Activated T-cell treated with anti-CD3 and anti-CD28 coated beads for 1 hour (primary cell): ENCODE measurements around the gene EYA4.

Experiments used
- DNase-seq: peaks from one replicate; pipeline ENCODE4 v3.0.0-alpha.2; 2020; ENCODE audit warnings: low read depth

The EYA4 gene, protein sequence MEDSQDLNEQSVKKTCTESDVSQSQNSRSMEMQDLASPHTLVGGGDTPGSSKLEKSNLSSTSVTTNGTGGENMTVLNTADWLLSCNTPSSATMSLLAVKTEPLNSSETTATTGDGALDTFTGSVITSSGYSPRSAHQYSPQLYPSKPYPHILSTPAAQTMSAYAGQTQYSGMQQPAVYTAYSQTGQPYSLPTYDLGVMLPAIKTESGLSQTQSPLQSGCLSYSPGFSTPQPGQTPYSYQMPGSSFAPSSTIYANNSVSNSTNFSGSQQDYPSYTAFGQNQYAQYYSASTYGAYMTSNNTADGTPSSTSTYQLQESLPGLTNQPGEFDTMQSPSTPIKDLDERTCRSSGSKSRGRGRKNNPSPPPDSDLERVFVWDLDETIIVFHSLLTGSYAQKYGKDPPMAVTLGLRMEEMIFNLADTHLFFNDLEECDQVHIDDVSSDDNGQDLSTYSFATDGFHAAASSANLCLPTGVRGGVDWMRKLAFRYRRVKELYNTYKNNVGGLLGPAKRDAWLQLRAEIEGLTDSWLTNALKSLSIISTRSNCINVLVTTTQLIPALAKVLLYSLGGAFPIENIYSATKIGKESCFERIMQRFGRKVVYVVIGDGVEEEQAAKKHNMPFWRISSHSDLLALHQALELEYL

DNA sequence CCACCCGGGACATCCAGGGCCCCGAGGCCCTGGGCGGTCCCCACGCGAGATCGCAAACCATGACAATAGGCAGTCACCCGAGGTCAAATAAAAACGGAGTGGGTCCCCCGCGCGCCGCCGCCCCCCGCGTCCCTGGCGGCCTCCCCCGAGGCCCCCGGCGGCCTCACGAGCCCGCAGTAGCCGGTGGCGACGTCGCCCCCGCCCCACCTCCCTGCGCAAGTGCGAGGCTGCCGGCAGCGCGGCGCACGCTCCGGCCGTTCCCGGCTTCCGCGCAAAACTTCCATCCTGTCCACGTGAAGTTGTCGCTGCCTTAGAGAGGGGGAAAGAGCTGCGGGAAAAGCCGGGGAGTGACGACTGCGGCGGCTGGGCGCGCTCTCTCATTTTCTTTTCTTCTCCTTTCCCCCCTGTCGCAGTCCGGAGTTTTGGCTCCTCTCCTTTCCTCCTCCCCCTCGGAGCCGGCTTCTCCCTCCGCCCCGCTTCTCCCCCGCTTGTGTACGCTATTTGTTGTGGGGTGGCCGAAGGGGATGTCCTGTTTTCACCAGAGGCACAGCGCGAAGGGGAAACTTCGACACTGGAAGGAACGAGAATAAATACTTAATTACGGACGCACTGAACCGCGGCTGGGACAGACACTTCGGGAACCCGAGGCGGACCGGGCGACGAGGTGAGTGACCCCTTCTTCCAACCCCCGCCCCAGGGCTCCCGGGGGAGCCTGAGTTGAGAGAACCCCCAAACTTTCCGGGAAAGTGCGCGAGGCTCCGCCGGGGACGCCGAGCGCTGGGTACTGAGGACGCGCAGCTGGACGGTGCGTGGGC is at the start of gene EYA4:
TSS of gene EYA4 (plus strand) at position 272 of the 815 bp plus-strand sequence. CDS start 33,424 bp downstream, outside the sequence.
- DNase-seq, result no peak

DNA sequence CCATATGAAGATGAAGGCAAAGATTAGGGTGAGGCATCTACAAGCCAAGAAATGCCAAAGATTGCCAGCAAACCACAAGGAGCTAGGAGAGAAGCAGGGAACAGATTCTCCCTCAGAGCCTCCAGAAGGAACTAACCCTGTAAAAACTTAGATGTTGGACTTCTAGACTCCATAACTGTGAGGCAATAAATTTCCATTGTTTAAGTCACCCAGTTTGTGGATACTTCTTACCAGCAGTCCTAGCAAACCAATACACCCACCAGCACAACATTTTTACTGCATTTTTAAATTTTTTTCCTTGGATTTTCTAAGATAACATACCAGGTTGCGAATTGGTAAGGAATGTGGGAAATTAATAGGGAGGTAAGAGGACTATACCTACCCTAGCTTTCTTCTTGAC is 47.8 kb upstream of the EYA4 start:
- no peak for DNase-seq

DNA sequence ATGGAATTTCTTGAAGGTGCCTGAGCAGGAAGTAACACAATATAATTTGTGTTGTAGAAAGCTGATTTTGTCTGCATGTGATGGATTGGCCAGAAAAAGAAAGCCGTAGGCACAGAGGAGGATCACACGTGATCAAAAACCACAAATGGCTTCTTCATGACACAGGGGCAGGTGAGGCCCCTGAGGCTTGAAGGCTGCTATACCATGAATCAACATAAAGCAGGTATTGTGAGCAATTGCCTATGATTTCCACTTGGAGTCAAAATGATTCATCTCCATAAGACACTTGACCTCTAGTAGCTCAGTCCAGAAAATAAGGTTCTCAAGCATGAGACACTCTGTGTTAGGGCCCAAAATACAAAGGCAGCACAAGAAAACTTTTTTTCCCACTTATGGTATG is 42.4 kb upstream of the EYA4 start:
- DNase-seq, result no peak

DNA sequence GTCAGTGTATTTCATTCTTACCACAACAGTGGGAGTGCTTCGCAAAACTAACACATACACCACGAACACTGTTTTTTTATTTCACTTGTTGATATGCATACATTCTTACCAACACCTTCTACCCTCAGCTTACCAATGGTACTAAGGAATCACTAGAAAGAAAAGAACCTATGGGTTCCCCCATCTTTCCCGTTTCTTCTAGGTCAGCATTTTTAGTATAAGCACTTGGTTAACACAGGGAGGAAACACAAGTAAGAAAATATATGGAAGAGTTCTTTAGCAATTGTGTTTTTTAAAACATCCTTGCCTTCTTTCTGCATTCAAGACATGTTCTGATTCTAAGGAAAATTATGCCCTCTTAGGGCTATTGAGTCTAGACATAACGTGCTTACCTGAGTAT is 39.9 kb upstream of the EYA4 start:
- DNase-seq, result no peak

DNA sequence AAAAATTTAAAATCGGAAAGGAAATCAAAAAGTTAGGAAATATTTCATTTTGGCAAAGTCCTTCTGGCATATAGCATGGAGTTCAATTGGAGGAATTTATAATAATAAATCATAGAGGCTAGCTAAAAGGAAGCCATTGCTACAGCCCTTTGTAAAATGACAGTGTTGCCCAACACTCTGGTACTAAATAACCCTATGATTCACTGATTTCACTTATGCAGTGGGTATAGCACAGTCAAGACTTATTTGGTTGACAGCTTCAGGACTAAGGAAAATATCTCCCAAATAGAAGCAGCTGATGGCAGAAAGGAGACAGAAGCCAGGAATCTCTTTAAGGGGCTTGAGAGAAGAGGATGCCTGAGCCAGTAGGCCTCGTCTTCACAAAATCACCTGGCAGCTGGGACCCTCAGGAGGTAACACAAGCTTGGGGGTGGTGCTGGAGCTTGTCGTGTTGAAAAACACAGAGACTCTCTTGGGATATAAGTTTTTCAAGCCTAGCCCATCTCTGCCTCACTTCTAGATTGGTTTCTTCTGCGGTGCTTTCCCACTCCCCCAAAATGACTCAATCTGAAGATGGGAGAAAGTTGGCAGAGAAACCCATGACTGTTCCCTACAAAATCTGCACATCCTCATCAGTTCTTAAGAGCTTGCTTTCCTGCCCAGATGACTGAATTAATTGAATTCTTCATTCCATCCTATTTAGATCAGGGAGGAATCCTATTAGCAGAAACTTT is 38.4 kb upstream of the EYA4 start:
- no peak for DNase-seq

DNA sequence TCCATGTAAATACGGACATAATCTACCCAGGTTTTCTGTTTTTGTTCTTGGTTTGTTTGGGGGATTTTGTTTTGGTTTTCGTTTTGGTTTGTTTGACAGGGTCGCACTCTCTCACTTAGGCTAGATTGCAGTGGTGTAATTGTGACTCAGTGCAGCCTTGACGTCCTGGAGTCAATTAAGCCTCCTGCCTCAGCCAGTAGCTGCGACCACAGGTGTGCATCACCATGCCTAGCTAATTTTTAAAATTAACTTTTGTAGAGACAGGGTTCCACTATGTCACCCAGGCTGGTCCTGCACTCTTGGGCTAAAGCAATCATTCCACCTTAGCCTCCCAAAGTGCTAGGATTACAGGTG is 37.8 kb upstream of the EYA4 start:
- DNase-seq, result no peak

DNA sequence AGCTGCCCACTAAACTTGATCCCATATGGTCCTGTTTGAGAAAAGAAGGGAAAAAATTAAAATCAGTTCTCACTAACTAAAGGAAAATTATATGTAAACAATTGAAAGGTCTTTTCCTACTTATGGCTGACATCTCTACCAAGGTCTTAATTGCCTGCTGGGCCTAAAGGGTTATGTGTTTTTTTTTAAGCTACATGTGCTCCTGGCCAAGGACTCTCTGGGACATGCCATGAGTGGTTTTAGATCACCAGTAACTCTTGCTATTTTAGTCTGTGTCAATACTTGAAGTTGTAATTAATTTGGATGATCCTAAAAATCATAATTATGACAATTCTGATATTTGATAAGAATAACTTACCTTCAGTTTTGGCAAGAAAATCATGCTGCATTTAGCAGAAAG is 35.9 kb upstream of the EYA4 start:
- no peak for DNase-seq

DNA sequence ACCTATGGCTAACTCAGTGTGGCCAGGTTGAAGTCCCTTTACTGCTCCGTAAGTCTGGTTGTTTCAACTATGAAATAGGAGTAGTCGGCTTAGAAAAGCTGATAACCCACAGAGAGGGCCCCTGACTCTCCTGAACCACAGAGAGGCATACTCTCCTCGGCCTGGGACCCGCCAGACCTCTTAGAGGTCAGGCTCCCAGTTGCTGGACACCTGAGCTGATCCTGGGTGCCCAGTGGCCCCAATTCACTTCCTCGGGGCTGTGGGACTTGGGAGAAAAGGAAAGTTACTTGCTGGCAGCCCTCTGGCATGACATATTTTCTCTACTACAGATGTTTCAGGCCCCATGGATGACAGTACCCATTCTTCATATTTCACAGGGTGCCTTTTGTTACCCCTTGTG is 34.2 kb upstream of the EYA4 start:
- no peak for DNase-seq

DNA sequence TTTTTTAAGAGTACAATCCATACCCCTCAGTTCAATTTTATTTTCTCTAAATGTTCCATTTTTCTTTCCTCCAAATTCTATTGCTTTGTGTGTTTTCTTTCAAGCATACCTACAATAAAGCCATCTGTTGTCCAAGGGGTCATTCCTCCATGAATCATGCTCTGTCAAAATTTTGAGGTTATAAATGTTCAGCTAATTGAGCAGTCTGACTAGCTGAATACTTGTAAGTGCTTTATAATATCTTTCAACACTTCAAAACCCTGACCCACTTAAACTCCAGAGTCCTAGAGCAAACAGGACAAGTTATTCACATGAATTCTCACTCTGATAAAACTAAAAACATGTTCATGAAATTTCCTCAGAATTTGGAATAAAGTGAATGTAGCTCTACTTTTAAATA is 33.4 kb upstream of the EYA4 start:
- DNase-seq, result no peak

DNA sequence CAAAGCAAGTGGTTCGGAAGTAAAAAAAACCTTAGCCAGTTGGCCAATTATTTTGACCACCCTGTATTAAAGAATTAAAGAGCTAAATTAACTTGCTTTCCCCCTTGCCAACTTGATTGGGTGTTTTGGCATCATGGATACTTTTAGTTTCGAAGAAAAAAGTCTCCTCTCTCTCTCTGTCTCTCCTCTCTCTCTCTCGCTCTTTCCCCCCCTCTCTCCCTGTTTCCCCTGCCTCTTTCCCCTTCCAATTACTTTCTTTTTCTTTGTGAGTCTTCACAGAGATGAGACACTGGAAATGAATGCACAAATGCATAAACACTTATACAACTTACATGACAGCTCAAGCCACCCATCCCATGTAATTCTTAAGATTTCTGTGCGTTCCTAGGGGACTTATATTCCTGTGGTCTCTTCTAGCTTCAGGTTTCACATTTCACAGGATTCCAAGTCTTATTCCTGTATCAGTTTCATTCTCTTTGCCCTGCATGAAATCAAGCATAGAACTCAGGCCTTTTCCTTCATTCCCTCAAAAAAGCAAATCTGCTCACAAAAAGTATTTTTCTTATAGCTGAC is 32.9 kb upstream of the EYA4 start:
- no peak for DNase-seq

DNA sequence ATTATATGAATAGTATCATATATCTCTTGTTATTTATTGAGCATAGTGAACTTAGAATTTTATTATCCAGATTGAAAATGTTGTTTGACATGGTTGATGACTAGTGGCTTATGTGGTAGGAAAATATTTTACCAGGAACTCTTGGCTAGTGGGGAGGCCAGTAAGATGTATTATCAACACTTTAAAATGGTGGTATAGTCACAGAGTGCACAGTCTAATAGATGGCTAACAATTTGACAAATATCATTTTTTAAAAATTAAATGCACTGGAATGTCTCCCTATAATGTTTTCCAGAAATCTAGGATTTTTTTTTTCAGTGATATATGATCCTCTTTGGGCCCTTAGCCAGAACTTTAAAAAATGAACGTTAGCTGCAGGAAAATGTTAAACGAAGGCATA is 26.9 kb upstream of the EYA4 start:
- DNase-seq, result no peak

DNA sequence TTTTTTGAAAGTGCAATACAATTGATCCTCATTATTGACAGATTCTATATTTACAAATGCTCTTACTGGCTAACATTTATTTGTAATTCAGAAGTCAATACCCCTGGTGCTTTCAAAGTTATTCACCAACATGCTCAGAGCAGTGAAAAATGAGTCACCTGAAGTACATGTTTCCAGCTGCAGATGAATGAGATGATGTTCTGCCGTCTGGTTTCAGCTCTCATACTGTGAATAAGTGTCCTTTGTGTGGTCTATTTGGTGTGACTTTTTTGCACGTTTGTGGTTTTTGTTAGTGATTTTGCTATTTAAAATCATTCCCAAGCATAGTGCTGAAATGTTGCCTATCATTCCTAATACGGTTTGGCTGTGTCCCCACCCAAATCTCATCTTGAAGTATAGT is 22.3 kb upstream of the EYA4 start:
- DNase-seq, result no peak

DNA sequence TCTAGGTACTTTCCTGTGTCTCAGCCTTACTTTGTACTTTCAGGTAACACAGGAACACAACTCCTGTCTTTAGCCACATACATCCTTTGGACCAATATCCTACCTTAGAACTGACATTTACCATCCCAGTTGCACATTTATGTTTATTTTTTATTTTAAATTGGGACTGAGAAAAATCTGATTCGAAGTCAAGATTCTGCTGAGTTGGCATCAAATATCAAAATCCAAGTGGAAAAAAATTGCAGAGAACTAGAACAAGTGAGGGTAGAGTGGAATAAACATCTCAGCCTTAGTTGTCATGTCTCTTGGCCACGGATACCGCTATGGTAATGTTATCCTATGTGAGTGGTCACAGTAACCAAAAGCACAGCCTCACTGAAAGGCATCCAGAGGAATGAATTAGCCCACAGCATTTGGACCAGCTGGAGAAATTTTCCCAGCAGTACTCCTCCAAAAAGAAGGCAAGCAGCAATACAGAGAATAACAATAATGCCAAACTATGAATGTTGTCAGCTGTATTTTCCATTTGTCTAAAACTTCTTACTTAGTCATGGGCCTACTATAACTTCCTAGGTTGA is 17.6 kb upstream of the EYA4 start:
- no peak for DNase-seq

DNA sequence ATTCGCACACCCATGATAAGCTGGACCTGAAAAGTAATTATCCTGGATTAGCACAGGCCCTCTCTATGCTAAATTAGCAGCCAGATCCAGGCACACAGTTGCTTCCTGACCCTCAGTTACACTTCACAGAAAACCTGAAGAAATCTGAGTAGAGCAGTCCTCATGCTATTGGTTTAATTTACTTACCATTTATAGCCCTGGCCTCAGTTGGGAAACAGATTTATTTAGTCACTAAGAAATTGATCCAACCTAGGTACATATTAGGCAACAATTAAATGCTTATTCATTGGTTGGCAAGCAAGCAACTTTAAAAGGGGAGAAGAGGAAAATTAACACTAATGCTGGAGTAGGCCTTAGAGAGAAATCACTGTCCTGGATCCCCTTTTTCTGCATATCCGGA is 15.6 kb upstream of the EYA4 start:
- no peak for DNase-seq

DNA sequence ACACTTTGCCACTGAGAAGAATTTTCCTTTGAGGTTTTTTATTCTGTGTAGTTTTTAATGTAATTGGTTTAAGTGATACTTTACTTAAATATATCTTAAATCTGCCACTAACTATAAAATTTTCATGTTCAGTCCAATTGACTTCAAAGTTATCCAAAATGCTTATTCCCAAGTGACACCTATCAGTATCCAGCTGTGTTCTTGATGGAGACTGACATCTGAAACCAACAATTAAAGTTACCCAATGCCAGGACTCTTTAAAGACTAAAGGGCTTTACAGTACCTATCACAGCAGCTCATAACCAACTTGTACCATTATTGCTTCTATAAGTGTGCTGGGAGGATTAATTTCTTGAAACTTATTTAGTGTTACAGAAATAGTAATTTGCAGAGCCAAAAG is 13.8 kb upstream of the EYA4 start:
- DNase-seq, result no peak

DNA sequence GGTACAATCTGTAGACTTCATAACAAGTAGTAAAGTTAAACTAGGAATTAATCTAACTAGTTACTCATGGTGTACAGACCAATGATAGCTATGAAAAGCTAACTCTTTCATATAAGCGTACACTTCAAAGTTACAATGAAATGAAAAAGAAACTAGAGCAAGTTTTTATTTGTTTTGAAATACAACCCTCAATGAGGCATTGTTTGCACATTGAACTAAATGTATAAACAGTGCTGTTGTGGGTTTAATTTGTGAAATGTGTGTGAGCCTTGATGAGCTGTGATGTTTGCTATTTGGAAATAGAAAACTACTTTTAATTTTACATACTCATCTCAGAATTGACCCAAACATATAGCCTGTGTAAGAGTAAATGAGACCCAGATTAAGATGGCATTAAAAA is 11.1 kb upstream of the EYA4 start:
- DNase-seq, result no peak

DNA sequence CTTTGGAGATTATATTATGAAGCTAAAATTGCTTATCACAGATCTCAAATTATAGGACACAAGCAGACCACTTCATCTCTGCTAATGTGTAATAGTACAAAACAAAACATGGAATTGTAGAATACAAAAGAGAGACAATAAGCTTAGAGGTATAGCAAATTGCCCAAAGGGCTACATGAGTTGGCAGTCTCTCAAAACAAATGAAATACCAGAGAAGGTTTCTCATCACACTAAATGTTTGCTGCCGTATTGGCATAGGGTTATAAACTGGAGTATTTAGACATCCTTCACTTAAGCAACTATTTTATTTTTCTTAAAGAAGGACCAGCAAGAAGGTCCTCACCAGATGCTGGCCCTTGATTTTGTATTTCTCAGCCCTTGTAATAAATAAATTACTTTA is 5.9 kb upstream of the EYA4 start:
- DNase-seq, result no peak

DNA sequence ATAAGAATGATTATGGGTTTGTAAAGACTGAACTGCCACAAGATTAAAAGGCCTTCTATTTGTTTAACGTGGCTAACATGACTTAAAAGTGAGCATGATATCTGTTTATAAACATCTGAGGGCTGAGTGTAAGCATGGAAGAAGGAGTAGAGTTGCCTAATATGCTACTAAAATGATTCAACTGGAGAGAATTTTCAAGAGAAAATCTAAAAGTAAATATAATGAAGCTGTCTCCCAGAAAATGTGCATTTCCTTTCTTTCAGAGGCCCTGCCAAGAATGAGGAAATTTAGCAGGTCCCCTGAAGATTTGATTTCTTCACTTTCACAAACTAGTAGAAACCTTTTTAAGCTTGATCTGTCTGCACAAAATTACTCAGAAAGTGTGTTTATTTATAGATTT is 4.2 kb upstream of the EYA4 start:
- DNase-seq, result no peak

DNA sequence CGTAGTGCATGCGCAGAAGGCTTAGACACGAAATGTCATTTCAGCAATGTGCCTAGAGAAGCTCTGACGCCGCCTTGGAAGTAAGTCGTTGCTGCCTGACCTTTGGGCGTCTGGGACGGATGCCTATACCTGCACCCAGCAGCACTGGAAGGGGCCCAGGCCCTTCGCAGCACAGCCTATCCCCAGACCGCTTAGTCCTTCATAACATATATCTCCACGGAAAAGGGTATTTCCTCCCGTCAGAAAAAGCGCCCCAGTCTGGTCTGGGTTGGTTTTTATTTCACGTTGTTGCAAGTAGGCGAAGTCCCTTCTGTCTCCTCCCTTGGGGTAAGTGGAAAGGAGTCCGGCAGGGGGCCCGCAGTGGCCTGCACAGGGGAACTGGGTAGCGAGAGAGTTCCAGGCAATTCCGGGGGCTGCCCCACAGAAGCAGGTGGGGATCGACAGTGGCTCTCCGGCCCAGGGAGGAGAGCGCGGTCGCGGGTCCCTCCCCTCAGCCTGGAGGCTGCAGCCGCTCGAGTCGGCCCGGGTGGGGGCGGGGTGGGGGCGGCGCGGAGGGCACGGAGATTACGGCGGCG is 559 bp upstream of the EYA4 start:
- DNase-seq, result no peak

DNA sequence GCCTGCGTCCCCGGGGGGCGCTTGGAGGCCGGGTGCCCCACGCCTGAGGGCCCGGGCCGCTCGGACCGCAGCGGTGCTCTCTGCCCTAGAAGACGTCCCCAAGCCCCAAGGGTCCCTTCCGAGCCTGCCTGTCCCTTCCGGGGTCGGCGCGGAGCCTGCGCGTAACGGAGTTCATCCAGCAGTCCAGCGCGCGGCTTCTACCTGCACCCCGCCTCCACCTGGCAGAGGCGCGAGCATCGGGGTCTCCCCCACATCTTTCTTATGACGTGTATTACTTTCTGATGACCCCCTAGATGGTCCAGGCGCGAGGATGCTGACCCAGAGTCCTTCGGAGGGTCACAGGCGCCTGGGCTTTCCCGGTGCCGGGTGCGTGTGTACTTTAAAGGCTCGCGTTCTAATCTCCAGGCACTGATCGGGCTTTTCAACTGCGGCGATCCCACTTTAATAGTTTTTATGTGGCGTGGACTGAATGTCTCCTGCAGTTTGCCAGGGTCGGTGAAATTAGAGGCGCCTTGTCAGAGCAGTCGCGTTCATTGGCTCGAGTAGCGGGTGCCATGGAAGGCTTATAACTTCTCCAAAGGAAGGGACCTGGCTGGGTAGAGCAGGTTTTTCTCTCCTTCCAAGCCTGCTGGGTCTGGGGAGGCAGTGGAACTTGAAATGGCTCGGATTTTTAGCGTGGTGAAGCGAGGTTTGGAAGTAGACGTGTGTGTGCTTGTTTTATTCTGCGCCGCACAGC is 912 bp downstream of the EYA4 start:
- DNase-seq, result no peak
